ENCODE results near the gene COL1A2. TPM values are rescaled to one million over a fixed set of nuclear protein-coding genes. Genes with fewer than 3 reads are reported as not detected.

COL1A2 gene
- total RNA-seq, 2 experiments from 2014 or later: 0.28 to 0.33 TPM

DNA sequence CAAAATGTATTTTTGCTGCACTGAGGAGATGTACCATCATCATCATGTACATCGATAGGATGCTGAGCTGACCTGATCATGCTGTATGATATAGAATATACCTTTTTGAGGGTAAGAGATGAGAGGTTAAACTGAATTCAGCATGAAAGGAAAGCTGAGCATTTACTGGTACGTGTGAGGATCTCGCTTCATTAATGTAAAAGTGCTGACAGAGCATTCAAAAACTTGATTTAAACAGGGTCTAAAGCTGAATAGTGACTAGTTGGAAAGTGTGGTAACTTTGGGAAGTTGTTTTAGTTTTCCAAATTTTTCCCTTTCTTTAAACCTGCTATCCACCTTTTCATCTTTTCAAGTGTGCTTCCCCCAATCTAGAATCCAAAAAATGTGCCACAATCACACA, 28.5 kb upstream of the COL1A2 start:
- CTCF ChIA-PET: no interaction called here
- no peaks in the 10 kb centered on the region for H3K27me3 ChIP-seq (ENCODE audit: control insufficient read depth in 1 of 2, insufficient read depth in 2 of 2, low read length in 2 of 2)
- H3K27ac Mint-ChIP-seq: no peak overlapping the region
- intact Hi-C loops (cut with DNase I, micrococcal nuclease): no loop called here
- DNase-seq: no peak
- H3K9me3 ChIP-seq (ENCODE audit: control insufficient read depth in 1 of 2, insufficient read depth in 1 of 2, low read length in 2 of 2): no peaks in the 10 kb centered on the region
- TF ChIP-seq CTCF (IDR thresholded peaks at IDR 0.05): no peak
- H3K4me1 Mint-ChIP-seq (ENCODE audit: low read depth): no peaks in the 10 kb centered on the region
- H3K9me3 Mint-ChIP-seq: no peaks in the 10 kb centered on the region
- no peak overlapping the region for H3K27ac ChIP-seq (ENCODE audit: low read depth in 1 of 2, low read length in 2 of 2)
- POLR2A ChIA-PET: no interaction called here
- no peaks in the 10 kb centered on the region for H3K36me3 Mint-ChIP-seq (ENCODE audit: low read depth)
- H3K4me3 ChIP-seq (ENCODE audit: low read length): no peak overlapping the region
- no peak for ATAC-seq (ENCODE audit: poor library complexity)
- no peaks in the 10 kb centered on the region for H3K36me3 ChIP-seq (ENCODE audit: insufficient read depth, low read length)
- H3K4me1 ChIP-seq (ENCODE audit: insufficient read depth, low read length): no peaks in the 10 kb centered on the region
- H3K4me3 Mint-ChIP-seq: no peak overlapping the region
- no peaks in the 10 kb centered on the region for H3K27me3 Mint-ChIP-seq

DNA sequence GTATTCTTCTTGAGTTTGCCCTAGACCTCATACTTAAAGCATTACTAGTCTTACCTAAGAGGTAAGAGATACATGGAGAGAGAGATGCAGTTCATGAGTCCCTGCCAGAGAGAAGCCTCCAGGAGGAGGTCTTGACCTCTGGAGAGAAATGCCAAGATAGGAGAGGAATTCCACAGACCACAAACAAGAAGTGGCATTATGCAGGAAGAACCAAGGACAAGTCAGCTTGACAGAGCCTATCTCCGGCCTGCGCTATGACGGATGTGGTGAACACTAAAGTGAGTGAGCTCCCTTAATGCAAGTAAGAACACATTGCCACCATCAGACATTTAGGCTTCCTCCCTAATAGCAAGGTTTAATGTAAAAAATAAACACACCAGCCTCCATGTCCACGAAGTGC, 27.9 kb upstream of the COL1A2 start:
- intact Hi-C loops (cut with DNase I, micrococcal nuclease): no loop called here
- Mint-ChIP-seq H3K9me3 (no peaks in the 10 kb centered on the region), H3K4me3 (no peak overlapping the region), H3K27ac (no peak overlapping the region), H3K27me3 (no peaks in the 10 kb centered on the region), H3K36me3 (ENCODE audit: low read depth) (no peaks in the 10 kb centered on the region), H3K4me1 (ENCODE audit: low read depth) (no peaks in the 10 kb centered on the region)
- no peak overlapping the region for H3K27ac ChIP-seq (ENCODE audit: low read depth in 1 of 2, low read length in 2 of 2)
- ChIA-PET POLR2A (no interaction called here), CTCF (no interaction called here)
- H3K4me3 ChIP-seq (ENCODE audit: low read length): no peak overlapping the region
- ATAC-seq (ENCODE audit: poor library complexity) (no peak), DNase-seq (no peak)
- no peak for TF ChIP-seq CTCF (IDR thresholded peaks at IDR 0.05)
- H3K36me3 ChIP-seq (ENCODE audit: insufficient read depth, low read length): no peaks in the 10 kb centered on the region
- no peaks in the 10 kb centered on the region for H3K9me3 ChIP-seq (ENCODE audit: control insufficient read depth in 1 of 2, insufficient read depth in 1 of 2, low read length in 2 of 2)
- no peaks in the 10 kb centered on the region for H3K4me1 ChIP-seq (ENCODE audit: insufficient read depth, low read length)
- no peaks in the 10 kb centered on the region for H3K27me3 ChIP-seq (ENCODE audit: control insufficient read depth in 1 of 2, insufficient read depth in 2 of 2, low read length in 2 of 2)

DNA sequence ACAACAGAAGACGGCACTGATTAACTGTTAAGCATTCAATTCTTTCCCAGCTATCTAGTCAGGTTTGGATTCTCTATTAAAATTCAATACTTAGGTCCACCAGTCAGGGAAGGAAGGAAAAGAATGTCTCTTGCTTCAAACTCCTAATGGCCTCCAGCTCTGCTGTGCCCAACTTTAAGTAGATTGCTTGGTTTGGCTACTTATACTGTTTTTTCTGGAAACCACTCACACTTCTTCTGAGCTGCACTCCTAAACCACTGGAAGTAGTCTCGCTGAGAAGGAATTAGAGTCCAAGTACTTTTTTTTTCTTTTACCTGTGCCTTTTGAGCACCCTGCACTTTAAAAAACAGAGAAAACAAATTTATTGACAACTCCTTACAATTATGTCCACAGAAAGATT, 26.7 kb upstream of the COL1A2 start:
- Histone ChIP-seq H3K9me3 (ENCODE audit: control insufficient read depth in 1 of 2, insufficient read depth in 1 of 2, low read length in 2 of 2) (no peaks in the 10 kb centered on the region), H3K4me1 (ENCODE audit: insufficient read depth, low read length) (no peaks in the 10 kb centered on the region), H3K36me3 (ENCODE audit: insufficient read depth, low read length) (no peaks in the 10 kb centered on the region), H3K27me3 (ENCODE audit: control insufficient read depth in 1 of 2, insufficient read depth in 2 of 2, low read length in 2 of 2) (no peaks in the 10 kb centered on the region), H3K4me3 (ENCODE audit: low read length) (no peak overlapping the region), H3K27ac (ENCODE audit: low read depth in 1 of 2, low read length in 2 of 2) (no peak overlapping the region)
- POLR2A ChIA-PET: no interaction called here
- Mint-ChIP-seq H3K9me3 (no peaks in the 10 kb centered on the region), H3K27me3 (no peaks in the 10 kb centered on the region), H3K4me1 (ENCODE audit: low read depth) (no peaks in the 10 kb centered on the region), H3K4me3 (no peak overlapping the region), H3K36me3 (ENCODE audit: low read depth) (no peaks in the 10 kb centered on the region), H3K27ac (no peak overlapping the region)
- TF ChIP-seq CTCF (IDR thresholded peaks at IDR 0.05): no peak
- ATAC-seq (ENCODE audit: poor library complexity) (no peak), DNase-seq (no peak)
- intact Hi-C loops (cut with DNase I, micrococcal nuclease): no loop called here
- CTCF ChIA-PET: no interaction called here

Measured in CD4-positive, alpha-beta T cell (primary cell).